ENCODE results near the gene CEP104. TPM values are rescaled to one million over a fixed set of nuclear protein-coding genes. Genes with fewer than 3 reads are reported as not detected.

Gene CEP104
- total RNA-seq, 1 experiment from 2014 or later: 44.1 TPM

GRCh38 chr1:3889936-3890335 is 32.9 kb upstream of the CEP104 start (continued):
- TF ChIP-seq CBX3 (IDR thresholded peaks at IDR 0.05; ENCODE audit: low read depth) (no peak), MAX (IDR thresholded peaks at IDR 0.05) (no peak), JUND (IDR thresholded peaks at IDR 0.05) (no peak), EZH2 (IDR thresholded peaks at IDR 0.05) (no peak)

GRCh38 chr1:3888301-3888700 is 31.3 kb upstream of the CEP104 start:
- Histone ChIP-seq H3K9ac (ENCODE audit: low read length) (no peak overlapping the region), H3K27ac (ENCODE audit: low read depth, low read length) (no peak overlapping the region), H3K4me1 (ENCODE audit: control insufficient read depth in 1 of 2, insufficient read depth in 2 of 2, low read length in 2 of 2) (no peaks in the 10 kb centered on the region), H3K4me2 (ENCODE audit: low read length) (no peak overlapping the region), H3K79me2 (ENCODE audit: insufficient read depth, low read length) (peaks cover 15% of the 10 kb centered on the region), H2AFZ (ENCODE audit: low read depth, low read length, poor library complexity, severe bottlenecking) (no peak overlapping the region), H3K9me3 (ENCODE audit: control insufficient read depth in 1 of 2, insufficient read depth in 1 of 2, low read depth in 1 of 2, low read length in 2 of 2) (no peaks in the 10 kb centered on the region), H4K20me1 (ENCODE audit: insufficient read depth) (no peaks in the 10 kb centered on the region), H3K27me3 (ENCODE audit: insufficient read depth, low read length) (no peaks in the 10 kb centered on the region), H3K9me2 (ENCODE audit: insufficient read depth) (no peaks in the 10 kb centered on the region), H3K36me3 (ENCODE audit: control insufficient read depth in 1 of 2, insufficient read depth in 2 of 2, low read length in 2 of 2) (peaks cover 17 to 24% of the 10 kb centered on the region in 2 experiments; a peak in 3 of 4 replicates), H3K4me3 (replicated peaks in 1 of 2; ENCODE audit: low read depth in 1 of 2, low read length in 2 of 2) (no peak overlapping the region)
- DNase-seq (ENCODE audit: low read depth, low spot score) (no peak), ATAC-seq (no peak)
- TF ChIP-seq ATF3 (IDR thresholded peaks at IDR 0.05) (no peak), CBX3 (IDR thresholded peaks at IDR 0.05; ENCODE audit: low read depth) (no peak), ZFX (IDR thresholded peaks at IDR 0.05) (no peak), CEBPB (IDR thresholded peaks at IDR 0.05; ENCODE audit: low read depth) (no peak), RAD21 (IDR thresholded peaks at IDR 0.05; ENCODE audit: low read depth) (no peak), ELF1 (IDR thresholded peaks at IDR 0.05; ENCODE audit: borderline replicate concordance, low read depth) (no peak), POLR2AphosphoS5 (IDR thresholded peaks at IDR 0.05; ENCODE audit: low read depth, low read length) (no peak), SRF (IDR thresholded peaks at IDR 0.05; ENCODE audit: low read depth) (no peak), YY1 (IDR thresholded peaks at IDR 0.05; ENCODE audit: extremely low read depth, insufficient replicate concordance, low read depth, low read length) (no peak), EZH2 (IDR thresholded peaks at IDR 0.05) (no peak), ZNF274 (IDR thresholded peaks at IDR 0.05; ENCODE audit: low read depth, low read length) (no peak), SP1 (IDR thresholded peaks at IDR 0.05; ENCODE audit: low read depth) (no peak), JUND (IDR thresholded peaks at IDR 0.05) (no peak), EZH2phosphoT487 (IDR thresholded peaks at IDR 0.05; ENCODE audit: borderline replicate concordance) (no peak), POLR2A (IDR thresholded peaks at IDR 0.05; ENCODE audit: borderline replicate concordance, extremely low read depth, insufficient read depth, insufficient read length) (no peak), SIN3A (IDR thresholded peaks at IDR 0.05; ENCODE audit: low read depth) (no peak)
- TF ChIP-seq, protein P1, sequence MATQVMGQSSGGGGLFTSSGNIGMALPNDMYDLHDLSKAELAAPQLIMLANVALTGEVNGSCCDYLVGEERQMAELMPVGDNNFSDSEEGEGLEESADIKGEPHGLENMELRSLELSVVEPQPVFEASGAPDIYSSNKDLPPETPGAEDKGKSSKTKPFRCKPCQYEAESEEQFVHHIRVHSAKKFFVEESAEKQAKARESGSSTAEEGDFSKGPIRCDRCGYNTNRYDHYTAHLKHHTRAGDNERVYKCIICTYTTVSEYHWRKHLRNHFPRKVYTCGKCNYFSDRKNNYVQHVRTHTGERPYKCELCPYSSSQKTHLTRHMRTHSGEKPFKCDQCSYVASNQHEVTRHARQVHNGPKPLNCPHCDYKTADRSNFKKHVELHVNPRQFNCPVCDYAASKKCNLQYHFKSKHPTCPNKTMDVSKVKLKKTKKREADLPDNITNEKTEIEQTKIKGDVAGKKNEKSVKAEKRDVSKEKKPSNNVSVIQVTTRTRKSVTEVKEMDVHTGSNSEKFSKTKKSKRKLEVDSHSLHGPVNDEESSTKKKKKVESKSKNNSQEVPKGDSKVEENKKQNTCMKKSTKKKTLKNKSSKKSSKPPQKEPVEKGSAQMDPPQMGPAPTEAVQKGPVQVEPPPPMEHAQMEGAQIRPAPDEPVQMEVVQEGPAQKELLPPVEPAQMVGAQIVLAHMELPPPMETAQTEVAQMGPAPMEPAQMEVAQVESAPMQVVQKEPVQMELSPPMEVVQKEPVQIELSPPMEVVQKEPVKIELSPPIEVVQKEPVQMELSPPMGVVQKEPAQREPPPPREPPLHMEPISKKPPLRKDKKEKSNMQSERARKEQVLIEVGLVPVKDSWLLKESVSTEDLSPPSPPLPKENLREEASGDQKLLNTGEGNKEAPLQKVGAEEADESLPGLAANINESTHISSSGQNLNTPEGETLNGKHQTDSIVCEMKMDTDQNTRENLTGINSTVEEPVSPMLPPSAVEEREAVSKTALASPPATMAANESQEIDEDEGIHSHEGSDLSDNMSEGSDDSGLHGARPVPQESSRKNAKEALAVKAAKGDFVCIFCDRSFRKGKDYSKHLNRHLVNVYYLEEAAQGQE (IDR thresholded peaks at IDR 0.05; ENCODE audit: low read depth): no peak
- intact Hi-C loops (cut with micrococcal nuclease): no loop called here
- RAD21 ChIA-PET (ENCODE audit: low non-redundant PET in 1 of 2, low total read pairs in 2 of 2, uncharacterized antibody in 2 of 2, unreplicated experiment in 2 of 2): no interaction called here
- POLR2A ChIA-PET: no interaction called here
- CTCF ChIA-PET: no interaction called here
- BruUV-seq (replicated peaks): no TSS peak

Measured in HCT116 (cell line).